GM19035 (cell line): ENCODE data around the gene BCAS3.

ENCODE experiments used
- ATAC-seq: cut with Tn5 transposase; IDR thresholded peaks from one replicate; pipeline ENCODE4 v1.9.1; 2021; ENCODE audit not compliant: unreplicated experiment

BCAS3 gene

GRCh38 chr17:61401389-61402072 is 723.9 kb downstream of the BCAS3 start:
- no peak for ATAC-seq

GRCh38 chr17:61402073-61402541 is 724.5 kb downstream of the BCAS3 start:
- ATAC-seq, result no peak

- ATAC-seq, result no peak
These were observed 725.5 kb downstream of the BCAS3 start for GRCh38 chr17:61402978-61403800.

- ATAC-seq, result no peak
These were observed 726.4 kb downstream of the BCAS3 start for GRCh38 chr17:61403801-61404662.

GRCh38 chr17:61404663-61404912 is 726.9 kb downstream of the BCAS3 start:
- no peak for ATAC-seq

GRCh38 chr17:61404913-61405685 is 727.4 kb downstream of the BCAS3 start:
- no peak for ATAC-seq

GRCh38 chr17:61405686-61406536 is 728.3 kb downstream of the BCAS3 start:
- ATAC-seq, result no peak

GRCh38 chr17:61406537-61406845 is 728.8 kb downstream of the BCAS3 start:
- no peak for ATAC-seq

- no peak for ATAC-seq
These were observed 729.6 kb downstream of the BCAS3 start for GRCh38 chr17:61406971-61407911.

- no peak for ATAC-seq
These were observed 730.7 kb downstream of the BCAS3 start for GRCh38 chr17:61408151-61409041.

GRCh38 chr17:61409301-61410112 is 731.9 kb downstream of the BCAS3 start:
- ATAC-seq, result no peak

GRCh38 chr17:61410141-61411010 is 732.7 kb downstream of the BCAS3 start:
- ATAC-seq, result no peak

- no peak for ATAC-seq
These were observed 733.3 kb downstream of the BCAS3 start for GRCh38 chr17:61411011-61411260.

GRCh38 chr17:61411261-61412142 is 733.9 kb downstream of the BCAS3 start:
- peak; percentile 3 for ATAC-seq

GRCh38 chr17:61412143-61412859 is 734.6 kb downstream of the BCAS3 start:
- peak; percentile 63 for ATAC-seq
